Liver (tissue), 9 donors: Measurements from ENCODE around the gene GALNTL6. TPM values are rescaled to one million over a fixed set of nuclear protein-coding genes. Genes with fewer than 3 reads are reported as not detected.

Experiments used
- DNase-seq: peaks from one replicate; pipeline ENCODE4 v3.0.0-alpha.2; 2017; ENCODE audit warnings: low spot score
- H3K27ac ChIP-seq, 2 donors: one replicate each; pipeline ENCODE4 v1.7.0; 2013; ENCODE audit warnings: inconsistent platforms in 2 of 2, low read length in 2 of 2, control low read depth in 1 of 2, low read depth in 1 of 2, mild to moderate bottlenecking in 1 of 2
- H3K27me3 ChIP-seq, 4 donors: one replicate each; pipeline versions ENCODE4 v1.6.1 to v1.7.0; 2013; ENCODE audit warnings: low read length in 3 of 4, inconsistent platforms in 1 of 4, mild to moderate bottlenecking in 1 of 4, moderate library complexity in 1 of 4; ENCODE audit not compliant: control insufficient read depth in 4 of 4, insufficient read depth in 4 of 4
- H3K36me3 ChIP-seq, 4 donors: one replicate each; pipeline versions ENCODE4 v1.6.1 to v1.7.0; 2013; ENCODE audit warnings: low read length in 3 of 4, mild to moderate bottlenecking in 3 of 4, low read depth in 1 of 4, moderate library complexity in 1 of 4; ENCODE audit not compliant: control insufficient read depth in 4 of 4, insufficient read depth in 3 of 4
- H3K4me1 ChIP-seq, 4 donors: one replicate each; pipeline versions ENCODE4 v1.6.1 to v1.7.0; 2013; ENCODE audit warnings: low read length in 3 of 4, mild to moderate bottlenecking in 3 of 4, moderate library complexity in 1 of 4; ENCODE audit not compliant: control insufficient read depth in 4 of 4, insufficient read depth in 4 of 4
- H3K4me3 ChIP-seq, 3 donors: one replicate each; pipeline versions ENCODE4 v1.6.1 to v1.7.0; 2013; ENCODE audit warnings: low read length in 3 of 3, control low read depth in 1 of 3, low read depth in 1 of 3, mild to moderate bottlenecking in 1 of 3
- H3K9ac ChIP-seq, 2 donors: one replicate each; pipeline ENCODE4 v1.7.0; 2013; ENCODE audit warnings: low read length in 2 of 2, mild to moderate bottlenecking in 2 of 2, moderate library complexity in 2 of 2, control low read depth in 1 of 2, low read depth in 1 of 2
- H3K9me3 ChIP-seq, 4 donors: one replicate each; pipeline versions ENCODE4 v1.6.1 to v1.7.0; 2013; ENCODE audit warnings: low read length in 3 of 4; ENCODE audit not compliant: control insufficient read depth in 4 of 4
- EGR1 ChIP-seq, 2 donors: IDR thresholded peaks; 2 replicates each; pipeline ENCODE4 v1.6.1; 2016 to 2018; ENCODE audit warnings: antibody characterized with exemption in 2 of 2, low read depth in 2 of 2
- FOXA1 ChIP-seq: IDR thresholded peaks from 2 replicates; pipeline ENCODE4 v1.6.1; 2016; ENCODE audit warnings: antibody characterized with exemption
- FOXA2 ChIP-seq: IDR thresholded peaks from 2 replicates; pipeline ENCODE4 v1.6.1; 2016; ENCODE audit warnings: antibody characterized with exemption
- GABPA ChIP-seq, 2 donors: IDR thresholded peaks in 1 of 2; conservative IDR thresholded peaks in 1 of 2; 2 replicates each; pipeline ENCODE4 v1.6.1; 2016; ENCODE audit warnings: antibody characterized with exemption in 2 of 2, mild to moderate bottlenecking in 1 of 2, moderate library complexity in 1 of 2
- HNF4A ChIP-seq, 2 donors: conservative IDR thresholded peaks; 2 replicates each; pipeline ENCODE4 v1.6.1; 2016; ENCODE audit warnings: antibody characterized with exemption in 2 of 2, mild to moderate bottlenecking in 2 of 2
- HNF4G ChIP-seq: IDR thresholded peaks from 2 replicates; pipeline ENCODE4 v1.6.1; 2016; ENCODE audit warnings: antibody characterized with exemption
- JUND ChIP-seq, 2 donors: IDR thresholded peaks; 2 replicates each; pipeline ENCODE4 v1.6.1; 2016; ENCODE audit warnings: antibody characterized with exemption in 2 of 2
- NR2F2 ChIP-seq: IDR thresholded peaks from 2 replicates; pipeline ENCODE4 v1.6.1; 2016; ENCODE audit warnings: antibody characterized with exemption
- RAD21 ChIP-seq, 2 donors: IDR thresholded peaks; 2 replicates each; pipeline ENCODE4 v1.6.1; 2016; ENCODE audit warnings: antibody characterized with exemption in 2 of 2, mild to moderate bottlenecking in 2 of 2
- RXRA ChIP-seq, 2 donors: IDR thresholded peaks; 2 replicates each; pipeline ENCODE4 v1.6.1; 2017 to 2018; ENCODE audit warnings: antibody characterized with exemption in 2 of 2, mild to moderate bottlenecking in 1 of 2
- SP1 ChIP-seq: IDR thresholded peaks from 2 replicates; pipeline ENCODE4 v1.6.1; 2018; ENCODE audit warnings: antibody characterized with exemption, mild to moderate bottlenecking
- TAF1 ChIP-seq: conservative IDR thresholded peaks from 2 replicates; pipeline ENCODE4 v1.6.1; 2016; ENCODE audit warnings: antibody characterized with exemption, mild to moderate bottlenecking
- YY1 ChIP-seq: IDR thresholded peaks from 2 replicates; pipeline ENCODE4 v1.6.1; 2016; ENCODE audit warnings: antibody characterized with exemption, mild to moderate bottlenecking
- WGBS: extraction: QIAGEN DNeasy Blood & Tissue Kit; methylation state at CpG from one replicate; pipeline ENCODE4 v1.1.7; 2013; 5-methylcytosine and 5-hydroxymethylcytosine counted together
- polyA plus RNA-seq, 2 donors: library from polyadenylated mRNA; stranded (reverse) in 1 of 2; unstranded in 1 of 2; fragments of 200-250 nt in 1 of 2; fragments of >200 nt in 1 of 2; fragmentation: Nextera tagmentation in 1 of 2; extraction: Ambion mirVana in 1 of 2; gene quantifications; one replicate each; pipeline versions ENCODE4 v1.2.1 to v1.2.3, GENCODE V29; 2013 to 2015
- total RNA-seq, 2 donors: library from RNA; depleted of rRNA; stranded (reverse); fragments of >200 nt; gene quantifications; one replicate each; pipeline ENCODE4 v1.2.3, GENCODE V29; 2014
- TF ChIP-seq, protein P1 (sequence below): IDR thresholded peaks from 2 replicates; pipeline ENCODE4 v1.6.1; 2016; ENCODE audit warnings: antibody characterized with exemption
- TF ChIP-seq, protein P2 (sequence below): IDR thresholded peaks from 2 replicates; pipeline ENCODE4 v1.6.1; 2016; ENCODE audit warnings: antibody characterized with exemption
- TF ChIP-seq, protein P3 (sequence below): fragments of 150-350 bp; IDR thresholded peaks from 2 replicates; pipeline ENCODE4 v1.5.1; 2017; ENCODE audit warnings: improper control_type of control experiment, low read depth, low read length; ENCODE audit not compliant: missing input control
- TF ChIP-seq, protein P4 (sequence below): IDR thresholded peaks from 2 replicates; pipeline ENCODE4 v1.6.1; 2016; ENCODE audit warnings: antibody characterized with exemption
- TF ChIP-seq, protein P5 (sequence below): IDR thresholded peaks from 2 replicates; pipeline ENCODE4 v1.6.1; 2016; ENCODE audit warnings: antibody characterized with exemption, mild to moderate bottlenecking
- donor health status: healthy.
- donor health status: healthy.
- donor health status: healthy.
- donor health status: healthy.
- donor health status: healthy.

GALNTL6 gene
- total and polyA plus RNA-seq, 4 donors = 0.06 to 0.08 TPM; not detected in 2

DNA sequence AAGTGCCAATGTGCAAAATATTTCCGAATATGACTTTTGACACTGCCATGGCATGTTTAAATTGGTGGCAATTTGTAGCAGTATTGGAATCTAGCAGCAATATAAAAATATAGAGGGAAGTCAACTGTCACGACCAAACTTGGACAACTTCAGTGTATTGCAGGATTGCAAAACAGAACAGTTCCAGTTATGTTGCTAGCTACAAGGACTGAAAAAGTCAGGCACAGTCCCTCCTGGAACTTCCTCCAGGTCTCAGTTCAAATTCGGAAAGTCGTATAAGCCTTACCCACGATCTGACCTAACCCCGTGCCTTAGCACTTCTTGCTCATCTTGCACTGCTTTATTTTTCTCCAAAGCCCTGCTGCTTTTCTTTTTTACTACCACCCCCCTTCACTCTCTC, 965.4 kb downstream of the GALNTL6 start:
- TF ChIP-seq, protein P1, sequence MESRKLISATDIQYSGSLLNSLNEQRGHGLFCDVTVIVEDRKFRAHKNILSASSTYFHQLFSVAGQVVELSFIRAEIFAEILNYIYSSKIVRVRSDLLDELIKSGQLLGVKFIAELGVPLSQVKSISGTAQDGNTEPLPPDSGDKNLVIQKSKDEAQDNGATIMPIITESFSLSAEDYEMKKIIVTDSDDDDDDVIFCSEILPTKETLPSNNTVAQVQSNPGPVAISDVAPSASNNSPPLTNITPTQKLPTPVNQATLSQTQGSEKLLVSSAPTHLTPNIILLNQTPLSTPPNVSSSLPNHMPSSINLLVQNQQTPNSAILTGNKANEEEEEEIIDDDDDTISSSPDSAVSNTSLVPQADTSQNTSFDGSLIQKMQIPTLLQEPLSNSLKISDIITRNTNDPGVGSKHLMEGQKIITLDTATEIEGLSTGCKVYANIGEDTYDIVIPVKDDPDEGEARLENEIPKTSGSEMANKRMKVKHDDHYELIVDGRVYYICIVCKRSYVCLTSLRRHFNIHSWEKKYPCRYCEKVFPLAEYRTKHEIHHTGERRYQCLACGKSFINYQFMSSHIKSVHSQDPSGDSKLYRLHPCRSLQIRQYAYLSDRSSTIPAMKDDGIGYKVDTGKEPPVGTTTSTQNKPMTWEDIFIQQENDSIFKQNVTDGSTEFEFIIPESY = no peak
- TF ChIP-seq NR2F2 = no peak
- TF ChIP-seq RAD21 (IDR thresholded peaks at IDR 0.05) = no peak
- TF ChIP-seq, protein P2, sequence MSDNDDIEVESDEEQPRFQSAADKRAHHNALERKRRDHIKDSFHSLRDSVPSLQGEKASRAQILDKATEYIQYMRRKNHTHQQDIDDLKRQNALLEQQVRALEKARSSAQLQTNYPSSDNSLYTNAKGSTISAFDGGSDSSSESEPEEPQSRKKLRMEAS = no peak
- no peak for TF ChIP-seq EGR1 (IDR thresholded peaks at IDR 0.05; ENCODE audit: low read depth in 2 of 2)
- no peak for TF ChIP-seq FOXA2
- TF ChIP-seq RXRA (IDR thresholded peaks at IDR 0.05) = no peak
- TF ChIP-seq HNF4G = no peak
- TF ChIP-seq JUND (IDR thresholded peaks at IDR 0.05) = no peak
- TF ChIP-seq HNF4A (conservative IDR thresholded peaks at IDR 0.05) = no peak
- TF ChIP-seq, protein P3, sequence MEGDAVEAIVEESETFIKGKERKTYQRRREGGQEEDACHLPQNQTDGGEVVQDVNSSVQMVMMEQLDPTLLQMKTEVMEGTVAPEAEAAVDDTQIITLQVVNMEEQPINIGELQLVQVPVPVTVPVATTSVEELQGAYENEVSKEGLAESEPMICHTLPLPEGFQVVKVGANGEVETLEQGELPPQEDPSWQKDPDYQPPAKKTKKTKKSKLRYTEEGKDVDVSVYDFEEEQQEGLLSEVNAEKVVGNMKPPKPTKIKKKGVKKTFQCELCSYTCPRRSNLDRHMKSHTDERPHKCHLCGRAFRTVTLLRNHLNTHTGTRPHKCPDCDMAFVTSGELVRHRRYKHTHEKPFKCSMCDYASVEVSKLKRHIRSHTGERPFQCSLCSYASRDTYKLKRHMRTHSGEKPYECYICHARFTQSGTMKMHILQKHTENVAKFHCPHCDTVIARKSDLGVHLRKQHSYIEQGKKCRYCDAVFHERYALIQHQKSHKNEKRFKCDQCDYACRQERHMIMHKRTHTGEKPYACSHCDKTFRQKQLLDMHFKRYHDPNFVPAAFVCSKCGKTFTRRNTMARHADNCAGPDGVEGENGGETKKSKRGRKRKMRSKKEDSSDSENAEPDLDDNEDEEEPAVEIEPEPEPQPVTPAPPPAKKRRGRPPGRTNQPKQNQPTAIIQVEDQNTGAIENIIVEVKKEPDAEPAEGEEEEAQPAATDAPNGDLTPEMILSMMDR = no peak
- TF ChIP-seq SP1 = no peak
- TF ChIP-seq, protein P4, sequence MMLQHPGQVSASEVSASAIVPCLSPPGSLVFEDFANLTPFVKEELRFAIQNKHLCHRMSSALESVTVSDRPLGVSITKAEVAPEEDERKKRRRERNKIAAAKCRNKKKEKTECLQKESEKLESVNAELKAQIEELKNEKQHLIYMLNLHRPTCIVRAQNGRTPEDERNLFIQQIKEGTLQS = no peak
- no peak for TF ChIP-seq TAF1
- TF ChIP-seq, protein P5, sequence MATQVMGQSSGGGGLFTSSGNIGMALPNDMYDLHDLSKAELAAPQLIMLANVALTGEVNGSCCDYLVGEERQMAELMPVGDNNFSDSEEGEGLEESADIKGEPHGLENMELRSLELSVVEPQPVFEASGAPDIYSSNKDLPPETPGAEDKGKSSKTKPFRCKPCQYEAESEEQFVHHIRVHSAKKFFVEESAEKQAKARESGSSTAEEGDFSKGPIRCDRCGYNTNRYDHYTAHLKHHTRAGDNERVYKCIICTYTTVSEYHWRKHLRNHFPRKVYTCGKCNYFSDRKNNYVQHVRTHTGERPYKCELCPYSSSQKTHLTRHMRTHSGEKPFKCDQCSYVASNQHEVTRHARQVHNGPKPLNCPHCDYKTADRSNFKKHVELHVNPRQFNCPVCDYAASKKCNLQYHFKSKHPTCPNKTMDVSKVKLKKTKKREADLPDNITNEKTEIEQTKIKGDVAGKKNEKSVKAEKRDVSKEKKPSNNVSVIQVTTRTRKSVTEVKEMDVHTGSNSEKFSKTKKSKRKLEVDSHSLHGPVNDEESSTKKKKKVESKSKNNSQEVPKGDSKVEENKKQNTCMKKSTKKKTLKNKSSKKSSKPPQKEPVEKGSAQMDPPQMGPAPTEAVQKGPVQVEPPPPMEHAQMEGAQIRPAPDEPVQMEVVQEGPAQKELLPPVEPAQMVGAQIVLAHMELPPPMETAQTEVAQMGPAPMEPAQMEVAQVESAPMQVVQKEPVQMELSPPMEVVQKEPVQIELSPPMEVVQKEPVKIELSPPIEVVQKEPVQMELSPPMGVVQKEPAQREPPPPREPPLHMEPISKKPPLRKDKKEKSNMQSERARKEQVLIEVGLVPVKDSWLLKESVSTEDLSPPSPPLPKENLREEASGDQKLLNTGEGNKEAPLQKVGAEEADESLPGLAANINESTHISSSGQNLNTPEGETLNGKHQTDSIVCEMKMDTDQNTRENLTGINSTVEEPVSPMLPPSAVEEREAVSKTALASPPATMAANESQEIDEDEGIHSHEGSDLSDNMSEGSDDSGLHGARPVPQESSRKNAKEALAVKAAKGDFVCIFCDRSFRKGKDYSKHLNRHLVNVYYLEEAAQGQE = no peak
- no peak for TF ChIP-seq FOXA1
- TF ChIP-seq YY1 = no peak
- no peak for TF ChIP-seq GABPA (IDR thresholded peaks at IDR 0.05 in 1 of 2, conservative IDR thresholded peaks at IDR 0.05 in 1 of 2)
- H3K4me3 ChIP-seq = no peak overlapping the region
- no peaks in the 10 kb centered on the region for H3K27me3 ChIP-seq
- WGBS = 75% methylated on average over 6 of the region's 6 CpGs
- no peaks in the 10 kb centered on the region for H3K36me3 ChIP-seq
- H3K9ac ChIP-seq = no peak overlapping the region
- H3K4me1 ChIP-seq = no peaks in the 10 kb centered on the region
- no peaks in the 10 kb centered on the region for H3K9me3 ChIP-seq
- no peak for DNase-seq
- H3K27ac ChIP-seq = no peak overlapping the region
